GM23338 (cell line): Measurements from ENCODE around the gene AKAP13. TPM values are rescaled to one million over a fixed set of nuclear protein-coding genes. Genes with fewer than 3 reads are reported as not detected.

Experiments
- ATAC-seq: fragments of 200-7000 bp; cut with Tn5 transposase; 3 replicates; pipeline ENCODE4 v1.9.1; 2020
- DNase-seq: peaks from one replicate; pipeline ENCODE4 v3.0.0-alpha.2; 2015; ENCODE audit warnings: low spot score
- H2AFZ ChIP-seq: fragments of 200-600 bp; sonication (generic); 2 replicates; pipeline ENCODE4 v1.8.0; 2016; ENCODE audit warnings: antibody characterized with exemption, mild to moderate bottlenecking, moderate library complexity
- H3F3A ChIP-seq: fragments of 200-600 bp; sonication (generic); replicated peaks from 2 replicates; pipeline ENCODE4 v1.8.0; 2017; ENCODE audit warnings: antibody characterized with exemption, mixed run types, low read depth
- H3K27ac ChIP-seq: fragments of 200-600 bp; sonication (generic); 2 replicates; pipeline ENCODE4 v1.6.1; 2016; ENCODE audit warnings: low read depth
- H3K27me3 ChIP-seq: fragments of 200-600 bp; sonication (generic); 2 replicates; pipeline ENCODE4 v1.8.0; 2016; ENCODE audit warnings: mild to moderate bottlenecking, mixed run types, moderate library complexity; ENCODE audit not compliant: insufficient read depth
- H3K36me3 ChIP-seq: fragments of 200-600 bp; sonication (generic); 2 replicates; pipeline ENCODE4 v1.8.0; 2016; ENCODE audit warnings: mild to moderate bottlenecking; ENCODE audit not compliant: insufficient read depth
- H3K4me1 ChIP-seq: fragments of 200-600 bp; sonication (generic); 2 replicates; pipeline ENCODE4 v1.8.0; 2016; ENCODE audit warnings: mild to moderate bottlenecking, moderate library complexity; ENCODE audit not compliant: insufficient read depth
- H3K4me2 ChIP-seq: fragments of 200-600 bp; sonication (generic); 2 replicates; pipeline ENCODE4 v1.7.1; 2017; ENCODE audit warnings: mixed run types
- H3K4me3 ChIP-seq: fragments of 200-600 bp; sonication (generic); 2 replicates; pipeline ENCODE4 v1.6.1; 2016; ENCODE audit warnings: mixed run types
- H3K79me2 ChIP-seq: fragments of 200-600 bp; sonication (generic); replicated peaks from 2 replicates; pipeline ENCODE4 v1.8.0; 2017; ENCODE audit warnings: mild to moderate bottlenecking; ENCODE audit not compliant: insufficient read depth
- H3K9me2 ChIP-seq: fragments of 200-600 bp; sonication (generic); 2 replicates; pipeline ENCODE4 v1.8.0; 2017; ENCODE audit not compliant: insufficient read depth
- H4K20me1 ChIP-seq: fragments of 200-600 bp; sonication (generic); replicated peaks from 2 replicates; pipeline ENCODE4 v1.8.0; 2017; ENCODE audit warnings: mild to moderate bottlenecking; ENCODE audit not compliant: insufficient read depth
- H3K27ac Mint-ChIP-seq: 2 replicates; pipeline ENCODE4 v1.8.0; 2020; ENCODE audit warnings: inconsistent platforms, mild to moderate bottlenecking, moderate library complexity, mixed read lengths
- H3K27me3 Mint-ChIP-seq: 3 replicates; pipeline ENCODE4 v1.8.0; 2022; ENCODE audit warnings: low read depth, mild to moderate bottlenecking, moderate library complexity, mixed read lengths, inconsistent platforms; ENCODE audit not compliant: insufficient read depth, poor library complexity
- H3K36me3 Mint-ChIP-seq: 3 replicates; pipeline ENCODE4 v1.8.0; 2021; ENCODE audit warnings: low read depth, mild to moderate bottlenecking, inconsistent platforms, moderate library complexity, mixed read lengths
- H3K4me1 Mint-ChIP-seq: 3 replicates; pipeline ENCODE4 v1.8.0; 2020; ENCODE audit warnings: mild to moderate bottlenecking, inconsistent platforms, mixed read lengths
- H3K4me3 Mint-ChIP-seq: 3 replicates; pipeline ENCODE4 v1.8.0; 2021; ENCODE audit warnings: moderate library complexity, mild to moderate bottlenecking, inconsistent platforms, mixed read lengths
- H3K9me3 Mint-ChIP-seq: 3 replicates; pipeline ENCODE4 v1.8.0; 2020; ENCODE audit warnings: moderate library complexity, mild to moderate bottlenecking, inconsistent platforms, mixed read lengths
- CREB1 ChIP-seq: fragments of 250-450 bp; sonication (Bioruptor Pico); IDR thresholded peaks from 2 replicates; pipeline ENCODE4 v1.5.0; 2020; ENCODE audit warnings: low read depth, mild to moderate bottlenecking, moderate library complexity
- CTCF ChIP-seq, 2 experiments: fragments of 200-600 bp in 1 of 2; sonication (generic) in 1 of 2; conservative IDR thresholded peaks; 2 replicates each; pipeline versions ENCODE4 v1.5.1 to v1.6.1; 2016 to 2017; ENCODE audit warnings: antibody characterized with exemption in 2 of 2, low read depth in 2 of 2, mild to moderate bottlenecking in 2 of 2, moderate library complexity in 1 of 2
- ETS1 ChIP-seq: IDR thresholded peaks from 2 replicates; pipeline ENCODE4 v1.6.1; 2016; ENCODE audit warnings: antibody characterized with exemption
- EZH2 ChIP-seq: fragments of 200-600 bp; sonication (generic); IDR thresholded peaks from one replicate; pipeline ENCODE4 v1.8.0; 2017; ENCODE audit warnings: antibody characterized with exemption, mild to moderate bottlenecking, low read depth; ENCODE audit not compliant: unreplicated experiment
- EZH2phosphoT487 ChIP-seq: fragments of 200-600 bp; sonication (generic); IDR thresholded peaks from one replicate; pipeline ENCODE4 v1.8.1; 2018; ENCODE audit warnings: antibody characterized with exemption; ENCODE audit not compliant: unreplicated experiment
- JUNB ChIP-seq: IDR thresholded peaks from one replicate; pipeline ENCODE4 v1.6.1; 2016; ENCODE audit warnings: antibody characterized with exemption; ENCODE audit not compliant: unreplicated experiment
- NANOG ChIP-seq: IDR thresholded peaks from 2 replicates; pipeline ENCODE4 v1.6.1; 2016; ENCODE audit warnings: antibody characterized with exemption, borderline replicate concordance
- POLR2AphosphoS5 ChIP-seq: IDR thresholded peaks from 2 replicates; pipeline ENCODE4 v1.6.1; 2016; ENCODE audit warnings: antibody characterized with exemption, low read depth
- REST ChIP-seq: IDR thresholded peaks from one replicate; pipeline ENCODE4 v1.6.1; 2018; ENCODE audit warnings: antibody characterized with exemption; ENCODE audit not compliant: unreplicated experiment
- STAT1 ChIP-seq: IDR thresholded peaks from one replicate; pipeline ENCODE4 v1.6.1; 2016; ENCODE audit warnings: antibody characterized with exemption; ENCODE audit not compliant: unreplicated experiment
- ZNF114 ChIP-seq: fragments of 250-450 bp; sonication (Bioruptor Pico); IDR thresholded peaks from 2 replicates; pipeline ENCODE4 v1.5.0; 2020; ENCODE audit warnings: mild to moderate bottlenecking, moderate library complexity
- ZNF331 ChIP-seq: fragments of 250-450 bp; sonication (Bioruptor Pico); IDR thresholded peaks from 2 replicates; pipeline ENCODE4 v1.5.0; 2020; ENCODE audit warnings: low read depth, mild to moderate bottlenecking, moderate library complexity
- ZNF462 ChIP-seq: fragments of 250-450 bp; sonication (Bioruptor Pico); IDR thresholded peaks from 2 replicates; pipeline ENCODE4 v1.5.0; 2020; ENCODE audit warnings: mild to moderate bottlenecking, moderate library complexity
- polyA plus RNA-seq: library from polyadenylated mRNA; unstranded; fragments of >200 nt; fragmentation: Nextera tagmentation; extraction: Ambion mirVana; gene quantifications from 2 replicates; pipeline ENCODE4 v1.2.1, GENCODE V29; 2016
- total RNA-seq: library from RNA; depleted of rRNA; stranded (reverse); fragments of >200 nt; shearing (Covaris generic); gene quantifications from 2 replicates; pipeline ENCODE4 v1.2.3, GENCODE V29; 2014

The AKAP13 gene
- total and polyA plus RNA-seq, 2 experiments from 2014 or later: 46.2 to 60.7 TPM

- Histone ChIP-seq H3K9me2 (no peaks in the 10 kb centered on the region), H4K20me1 (peaks cover 16% of the 10 kb centered on the region; the same call in 1 of the 2 replicates), H3K79me2 (peaks cover 98% of the 10 kb centered on the region), H3K4me1 (peaks cover 39% of the 10 kb centered on the region), H3K4me2 (no peak overlapping the region), H3F3A (no peaks in the 10 kb centered on the region), H2AFZ (no peak overlapping the region), H3K4me3 (no peak overlapping the region), H3K36me3 (no peaks in the 10 kb centered on the region), H3K27ac (no peak overlapping the region), H3K27me3 (no peaks in the 10 kb centered on the region)
- ATAC-seq (no peak), DNase-seq (no peak)
- Mint-ChIP-seq H3K9me3 (no peaks in the 10 kb centered on the region), H3K27me3 (no peaks in the 10 kb centered on the region), H3K4me1 (peaks cover 37% of the 10 kb centered on the region), H3K36me3 (no peaks in the 10 kb centered on the region), H3K4me3 (no peak overlapping the region), H3K27ac (no peak overlapping the region)
- TF ChIP-seq ZNF114 (CRISPR knock-in tag) (no peak), ZNF462 (CRISPR knock-in tag) (no peak), STAT1 (no peak), ZNF331 (CRISPR knock-in tag) (no peak), CTCF (conservative IDR thresholded peaks at IDR 0.05; ENCODE audit: low read depth in 2 of 2) (no peak), CREB1 (CRISPR knock-in tag) (no peak), REST (no peak), EZH2phosphoT487 (no peak), NANOG (no peak), EZH2 (no peak), ETS1 (no peak), JUNB (no peak), POLR2AphosphoS5 (no peak)
Observed at GRCh38 chr15:85397151-85397550, 16.7 kb downstream of the AKAP13 start.
